MCF 10A (cell line): ENCODE results near the gene SCG2. TPM values are rescaled to one million over a fixed set of nuclear protein-coding genes. Genes with fewer than 3 reads are reported as not detected.

Source experiments
- BruUV-seq: library from RNA; stranded (reverse); fragments of 400-500 nt; replicated peaks from 2 replicates; lab custom pipeline; 2021; lab: Mats Ljungman, UMichigan
- CTCF ChIA-PET: fragments of 300-600 bp; sonication (Branson Sonifier 250); formaldehyde crosslinking; extraction: SDS; loops from one replicate; lab custom pipeline; 2021; ENCODE audit warnings: antibody characterized with exemption, inconsistent platforms; lab: Yijun Ruan, JAX
- POLR2A ChIA-PET: fragments of 300-600, 350-650 bp; sonication (Branson Sonifier 250); formaldehyde crosslinking; extraction: SDS; loops from one replicate; lab custom pipeline; 2020; ENCODE audit warnings: antibody characterized with exemption, inconsistent platforms; lab: Yijun Ruan, JAX
- DNase-seq: peaks from one replicate; pipeline ENCODE4 v3.0.0-alpha.2; 2018; ENCODE audit not compliant: unreplicated experiment
- H3K27ac Mint-ChIP-seq: one replicate; pipeline ENCODE4 v1.8.0; 2022; ENCODE audit warnings: mild to moderate bottlenecking, low read depth, mixed read lengths; ENCODE audit not compliant: unreplicated experiment
- H3K27me3 Mint-ChIP-seq: one replicate; pipeline ENCODE4 v1.8.0; 2022; ENCODE audit warnings: mixed read lengths; ENCODE audit not compliant: insufficient read depth, unreplicated experiment
- H3K36me3 Mint-ChIP-seq: one replicate; pipeline ENCODE4 v1.8.0; 2022; ENCODE audit warnings: mild to moderate bottlenecking, moderate library complexity, mixed read lengths; ENCODE audit not compliant: insufficient read depth, unreplicated experiment
- H3K4me1 Mint-ChIP-seq: one replicate; pipeline ENCODE4 v1.8.0; 2022; ENCODE audit warnings: mixed read lengths; ENCODE audit not compliant: insufficient read depth, unreplicated experiment
- H3K4me3 Mint-ChIP-seq: one replicate; pipeline ENCODE4 v1.8.0; 2022; ENCODE audit warnings: mild to moderate bottlenecking, moderate library complexity, mixed read lengths; ENCODE audit not compliant: unreplicated experiment
- H3K9me3 Mint-ChIP-seq: one replicate; pipeline ENCODE4 v1.8.0; 2022; ENCODE audit warnings: mixed read lengths; ENCODE audit not compliant: unreplicated experiment
- CTCF ChIP-seq: fragments of 200-600 bp; IDR thresholded peaks from one replicate; pipeline ENCODE4 v1.8.0; 2022; ENCODE audit warnings: antibody characterized with exemption, mild to moderate bottlenecking; ENCODE audit not compliant: unreplicated experiment
- intact Hi-C: fragments of 100-400 bp; cut with micrococcal nuclease; formaldehyde crosslinking; loops from 2 replicates; pipeline ENCODE4 v1.14.1; 2022
- total RNA-seq: library from RNA; stranded (reverse); gene quantifications from 2 replicates; pipeline ENCODE4 v1.2.3, GENCODE V29; 2022

SCG2 gene
- total RNA-seq, 1 experiment from 2014 or later, result 0.84 TPM

GRCh38 chr2:223599640-223600380, 2.4 kb downstream of the SCG2 start:
- no TSS peak for BruUV-seq
- POLR2A ChIA-PET, result interaction anchor here (0.6 to 1.1 kb wide), 3 partner anchors 139 to 947 kb away, joined by 3 read pairs; no protein-coding TSS in a partner anchor
- CTCF ChIA-PET, result interaction anchor here (0.7 to 1.0 kb wide), 2 partner anchors 36 to 140 kb away, joined by 3 to 4 read pairs; no protein-coding TSS in a partner anchor

GRCh38 chr2:223598994-223599639, 3.0 kb downstream of the SCG2 start:
- ChIA-PET POLR2A (interaction anchor here (0.6 to 1.1 kb wide), 3 partner anchors 139 to 946 kb away, joined by 3 read pairs; no protein-coding TSS in a partner anchor), CTCF (interaction anchor here (0.6 to 1.2 kb wide), 3 partner anchors 13 to 140 kb away, joined by 3 read pairs; no protein-coding TSS in a partner anchor)
- intact Hi-C loops, result no loop called here
- no peak overlapping the region for H3K27ac Mint-ChIP-seq
- no peaks in the 10 kb centered on the region for H3K9me3 Mint-ChIP-seq
- H3K4me3 Mint-ChIP-seq, result no peak overlapping the region
- BruUV-seq, result no TSS peak
- peaks cover 17% of the 10 kb centered on the region for H3K4me1 Mint-ChIP-seq
- H3K27me3 Mint-ChIP-seq, result no peaks in the 10 kb centered on the region
- no peak for TF ChIP-seq CTCF
- H3K36me3 Mint-ChIP-seq, result peaks cover 6% of the 10 kb centered on the region
- no peak for DNase-seq

More at GRCh38 chr2:223599640-223600380, 2.4 kb downstream of the SCG2 start:
- intact Hi-C loops, result loop anchor here (5.0 to 10.0 kb wide), 3 partner anchors 38 to 628 kb away; no protein-coding TSS in a partner anchor
- Mint-ChIP-seq H3K9me3 (no peaks in the 10 kb centered on the region), H3K36me3 (peaks cover 6% of the 10 kb centered on the region), H3K27me3 (no peaks in the 10 kb centered on the region), H3K27ac (no peak overlapping the region), H3K4me3 (no peak overlapping the region), H3K4me1 (peaks cover 17% of the 10 kb centered on the region)
- DNase-seq, result no peak
- no peak for TF ChIP-seq CTCF

GRCh38 chr2:223597076-223597475, 5.1 kb downstream of the SCG2 start:
- DNase-seq, result no peak
- Mint-ChIP-seq H3K36me3 (peaks cover 6% of the 10 kb centered on the region), H3K27me3 (no peaks in the 10 kb centered on the region), H3K4me1 (peaks cover 17% of the 10 kb centered on the region), H3K27ac (no peak overlapping the region), H3K9me3 (no peaks in the 10 kb centered on the region), H3K4me3 (no peak overlapping the region)
- no peak for TF ChIP-seq CTCF
- BruUV-seq, result no TSS peak
- CTCF ChIA-PET, result no interaction called here
- POLR2A ChIA-PET, result no interaction called here
- intact Hi-C loops, result no loop called here

GRCh38 chr2:223596208-223596607, 6.0 kb downstream of the SCG2 start:
- intact Hi-C loops, result no loop called here
- ChIA-PET POLR2A (interaction anchor here (1.4 kb wide), 1 partner anchor 15 kb away, joined by 3 read pairs; no protein-coding TSS in a partner anchor), CTCF (no interaction called here)
- peaks cover 17% of the 10 kb centered on the region for H3K4me1 Mint-ChIP-seq
- H3K27me3 Mint-ChIP-seq, result no peaks in the 10 kb centered on the region
- no peak overlapping the region for H3K27ac Mint-ChIP-seq
- DNase-seq, result no peak
- TF ChIP-seq CTCF, result no peak
- peaks cover 6% of the 10 kb centered on the region for H3K36me3 Mint-ChIP-seq
- H3K9me3 Mint-ChIP-seq, result no peaks in the 10 kb centered on the region
- H3K4me3 Mint-ChIP-seq, result no peak overlapping the region
- BruUV-seq, result no TSS peak
